ENCODE measurements around the gene FSTL3. TPM values are rescaled to one million over a fixed set of nuclear protein-coding genes. Genes with fewer than 3 reads are reported as not detected.
A peak's percentile ranks its signal among the peaks of the same experiment; 100 is the strongest.

Gene FSTL3
- total and polyA plus RNA-seq, 8 donors = 7.6 to 145 (median 11.5) TPM

- H3K4me1 ChIP-seq = peaks cover 3 to 18% of the 10 kb centered on the region in 2 donors
- H3K27ac ChIP-seq = peak overlapping the region; percentile 63 to 67
- peak; percentile 4 for ATAC-seq
- intact Hi-C loops (cut with DNase I) = no loop called here
- DNase-seq = no peak
- H3K4me3 ChIP-seq = peak overlapping the region; percentile 40 to 47
- H3K9me3 ChIP-seq = no peaks in the 10 kb centered on the region
- H3K36me3 ChIP-seq = no peaks in the 10 kb centered on the region
- peaks cover 7 to 29% of the 10 kb centered on the region in 2 donors for H3K27me3 ChIP-seq
- TF ChIP-seq, protein P1, sequence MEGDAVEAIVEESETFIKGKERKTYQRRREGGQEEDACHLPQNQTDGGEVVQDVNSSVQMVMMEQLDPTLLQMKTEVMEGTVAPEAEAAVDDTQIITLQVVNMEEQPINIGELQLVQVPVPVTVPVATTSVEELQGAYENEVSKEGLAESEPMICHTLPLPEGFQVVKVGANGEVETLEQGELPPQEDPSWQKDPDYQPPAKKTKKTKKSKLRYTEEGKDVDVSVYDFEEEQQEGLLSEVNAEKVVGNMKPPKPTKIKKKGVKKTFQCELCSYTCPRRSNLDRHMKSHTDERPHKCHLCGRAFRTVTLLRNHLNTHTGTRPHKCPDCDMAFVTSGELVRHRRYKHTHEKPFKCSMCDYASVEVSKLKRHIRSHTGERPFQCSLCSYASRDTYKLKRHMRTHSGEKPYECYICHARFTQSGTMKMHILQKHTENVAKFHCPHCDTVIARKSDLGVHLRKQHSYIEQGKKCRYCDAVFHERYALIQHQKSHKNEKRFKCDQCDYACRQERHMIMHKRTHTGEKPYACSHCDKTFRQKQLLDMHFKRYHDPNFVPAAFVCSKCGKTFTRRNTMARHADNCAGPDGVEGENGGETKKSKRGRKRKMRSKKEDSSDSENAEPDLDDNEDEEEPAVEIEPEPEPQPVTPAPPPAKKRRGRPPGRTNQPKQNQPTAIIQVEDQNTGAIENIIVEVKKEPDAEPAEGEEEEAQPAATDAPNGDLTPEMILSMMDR (IDR thresholded peaks at IDR 0.05) = no peak
Observed at GRCh38 chr19:709196-709964, 33.2 kb downstream of the FSTL3 start.

DNA sequence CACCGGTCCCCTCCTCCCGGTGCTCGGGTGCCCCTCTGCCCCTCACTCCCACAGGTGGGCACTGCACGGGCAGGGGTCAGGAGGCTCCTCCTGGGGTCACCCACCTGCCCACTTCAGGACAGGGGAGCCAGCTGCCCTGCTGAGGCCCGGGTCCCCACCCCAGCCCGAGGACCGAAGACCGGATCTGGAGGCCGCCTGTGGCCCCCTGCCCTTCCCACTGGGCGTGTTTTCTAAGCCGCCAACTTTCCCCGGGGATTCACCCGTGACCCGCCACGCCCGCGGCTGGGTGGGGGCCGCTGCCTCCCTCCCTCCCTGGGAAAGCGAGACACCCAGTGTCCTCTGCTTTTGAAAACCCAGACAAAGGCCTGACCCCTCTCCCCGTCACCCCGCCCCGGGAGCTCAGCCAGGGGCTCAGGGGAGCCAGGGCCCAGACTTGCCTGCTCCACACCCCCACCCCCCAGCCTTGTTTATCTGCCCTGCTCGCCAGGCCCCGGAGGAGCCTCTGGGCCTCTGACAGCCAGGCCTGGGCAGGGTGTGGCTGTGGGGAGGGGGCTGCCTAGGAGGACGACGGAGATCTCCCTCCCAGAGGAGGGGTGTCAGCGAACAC, 33.9 kb downstream of the FSTL3 start:
- Histone ChIP-seq H3K36me3 (no peaks in the 10 kb centered on the region), H3K27ac (peak overlapping the region; percentile 63 to 67), H3K4me3 (peak overlapping the region; percentile 40 to 47), H3K4me1 (peaks cover 3 to 15% of the 10 kb centered on the region in 2 donors), H3K27me3 (peaks cover 7 to 29% of the 10 kb centered on the region in 2 donors), H3K9me3 (no peaks in the 10 kb centered on the region)
- ATAC-seq (peak; percentile 22), DNase-seq (no peak)
- intact Hi-C loops (cut with DNase I) = no loop called here
- TF ChIP-seq, protein P1 (IDR thresholded peaks at IDR 0.05) = no peak

- intact Hi-C loops (cut with DNase I) = no loop called here
- H3K4me3 ChIP-seq = peak overlapping the region in 1 of 2 donors; percentile 47
- no peaks in the 10 kb centered on the region for H3K9me3 ChIP-seq
- peaks cover 3 to 15% of the 10 kb centered on the region in 2 donors for H3K4me1 ChIP-seq
- no peak overlapping the region for H3K27ac ChIP-seq
- peaks cover 7 to 29% of the 10 kb centered on the region in 2 donors for H3K27me3 ChIP-seq
- TF ChIP-seq, protein P1 (IDR thresholded peaks at IDR 0.05) = no peak
- H3K36me3 ChIP-seq = no peaks in the 10 kb centered on the region
- no peak for ATAC-seq
- no peak for DNase-seq
Observed at GRCh38 chr19:710767-711166, 34.6 kb downstream of the FSTL3 start.

- H3K27ac ChIP-seq = no peak overlapping the region
- TF ChIP-seq, protein P1 (IDR thresholded peaks at IDR 0.05) = no peak
- DNase-seq = no peak
- H3K9me3 ChIP-seq = no peaks in the 10 kb centered on the region
- intact Hi-C loops (cut with DNase I) = no loop called here
- peaks cover 7 to 29% of the 10 kb centered on the region in 2 donors for H3K27me3 ChIP-seq
- H3K4me3 ChIP-seq = no peak overlapping the region
- H3K4me1 ChIP-seq = peaks cover 3 to 15% of the 10 kb centered on the region in 2 donors
- no peak for ATAC-seq
- H3K36me3 ChIP-seq = no peaks in the 10 kb centered on the region
Observed at GRCh38 chr19:711254-711653, 35.1 kb downstream of the FSTL3 start.

- Histone ChIP-seq H3K4me1 (peaks cover 8 to 12% of the 10 kb centered on the region in 2 donors), H3K27me3 (peaks cover 11 to 29% of the 10 kb centered on the region in 2 donors), H3K36me3 (no peaks in the 10 kb centered on the region), H3K4me3 (no peak overlapping the region), H3K9me3 (no peaks in the 10 kb centered on the region), H3K27ac (no peak overlapping the region)
- DNase-seq (no peak), ATAC-seq (no peak)
- TF ChIP-seq, protein P1 (IDR thresholded peaks at IDR 0.05) = no peak
- intact Hi-C loops (cut with DNase I) = no loop called here
Observed at GRCh38 chr19:715347-715746, 39.2 kb downstream of the FSTL3 start.
